Activated T-helper 1 cell treated with anti-CD3 and anti-CD28 coated beads, Interleukin-12 subunit alpha, Interleukin-12 subunit beta, Interleukin-2, Interleukin-4 antibody, amounts not matched to agents 30 ng/mL and 10 ng/mL and 1 ng/mL, durations not matched to agents 14 hours and 24 hours and 36 hours (primary cell): ENCODE measurements around the gene AMZ1. TPM values are rescaled to one million over a fixed set of nuclear protein-coding genes. Genes with fewer than 3 reads are reported as not detected.
"Not testable (repeated sequence)": the region's sequence is repeated elsewhere in the genome, so short reads cannot be mapped to it uniquely, and the experiment has no call there.

ENCODE experiments used
- DNase-seq: peaks from one replicate; pipeline ENCODE4 v3.0.0; 2021; ENCODE audit warnings: low spot score
- H3K27ac Mint-ChIP-seq: one replicate; pipeline ENCODE4 v1.8.0; 2021; ENCODE audit warnings: mild to moderate bottlenecking, mixed read lengths
- H3K27me3 Mint-ChIP-seq: one replicate; pipeline ENCODE4 v1.8.0; 2022; ENCODE audit warnings: mild to moderate bottlenecking, moderate library complexity, mixed read lengths; ENCODE audit not compliant: insufficient read depth
- H3K36me3 Mint-ChIP-seq: one replicate; pipeline ENCODE4 v1.8.0; 2021; ENCODE audit warnings: low read depth, mixed read lengths
- H3K4me1 Mint-ChIP-seq: one replicate; pipeline ENCODE4 v1.8.0; 2021; ENCODE audit warnings: low read depth, mixed read lengths
- H3K4me3 Mint-ChIP-seq: one replicate; pipeline ENCODE4 v1.8.0; 2021; ENCODE audit warnings: mild to moderate bottlenecking, moderate library complexity, mixed read lengths
- H3K9me3 Mint-ChIP-seq: one replicate; pipeline ENCODE4 v1.8.0; 2021; ENCODE audit warnings: mixed read lengths
- intact Hi-C: fragments of 100-400 bp; cut with micrococcal nuclease; formaldehyde crosslinking; loops from one replicate; pipeline ENCODE4 v1.15.1; 2024
- total RNA-seq: library from RNA; stranded (reverse); gene quantifications from 2 replicates; pipeline ENCODE4 v1.2.3, GENCODE V29; 2022

Gene AMZ1
- total RNA-seq, 1 donor from 2014 or later, result 0.05 TPM

- H3K4me1 Mint-ChIP-seq, result no peaks in the 10 kb centered on the region
- H3K9me3 Mint-ChIP-seq, result no peaks in the 10 kb centered on the region
- DNase-seq, result peak; percentile 38
- no peaks in the 10 kb centered on the region for H3K36me3 Mint-ChIP-seq
- intact Hi-C loops, result loop anchor here (1.0 kb wide), 2 partner anchors 204 to 230 kb away; no protein-coding TSS in a partner anchor
- peaks cover 7% of the 10 kb centered on the region for H3K27me3 Mint-ChIP-seq
- no peak overlapping the region for H3K27ac Mint-ChIP-seq
- H3K4me3 Mint-ChIP-seq, result no peak overlapping the region
Observed at GRCh38 chr7:2680792-2681490, 7.1 kb upstream of the AMZ1 start.

DNA sequence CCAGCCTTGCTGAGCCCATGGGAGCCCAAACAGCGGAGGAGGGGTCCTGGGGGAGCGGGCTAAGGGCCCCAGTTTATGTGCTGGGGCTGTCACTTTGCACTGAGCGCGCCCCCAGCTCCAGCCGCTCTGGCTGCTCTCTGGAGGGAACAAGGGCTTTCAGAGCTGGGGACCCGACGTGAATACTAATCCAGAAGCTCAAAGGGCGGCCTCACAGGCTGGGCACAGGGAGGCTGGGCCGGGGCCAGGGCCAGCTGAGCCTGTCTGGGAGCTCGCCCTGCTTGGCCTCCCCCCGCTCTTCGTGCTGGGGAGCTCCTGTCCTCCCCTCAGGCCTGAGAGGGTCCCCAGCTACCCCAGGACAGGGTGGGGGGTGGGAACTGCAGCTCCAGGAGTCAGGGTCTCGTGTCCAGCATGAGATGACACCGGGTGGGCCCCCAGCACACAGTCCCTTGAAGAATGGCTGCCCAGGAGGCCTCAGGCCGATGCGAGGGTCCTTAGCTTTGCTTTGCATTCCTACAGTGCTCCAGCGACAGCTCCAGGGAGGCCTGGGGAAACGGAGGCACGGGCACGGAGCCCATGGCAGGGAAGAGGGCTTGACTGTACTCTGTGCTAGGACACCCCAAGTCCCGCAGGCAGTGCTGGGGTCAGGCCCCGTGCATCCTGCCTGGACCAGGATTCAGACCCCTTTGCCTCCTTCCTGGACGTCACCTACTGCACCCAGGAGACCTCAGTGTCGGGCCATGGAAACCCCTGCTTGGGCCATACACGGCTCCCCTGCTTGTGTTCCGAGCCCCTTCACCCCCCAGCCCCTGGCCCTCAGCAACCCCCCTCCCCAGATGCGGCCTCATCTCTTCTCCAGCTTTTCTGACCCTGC, 5.8 kb upstream of the AMZ1 start:
- no peaks in the 10 kb centered on the region for H3K36me3 Mint-ChIP-seq

GRCh38 chr7:2684501-2684900, 3.5 kb upstream of the AMZ1 start:
- H3K9me3 Mint-ChIP-seq, result no peaks in the 10 kb centered on the region
- DNase-seq, result no peak
- peaks cover 24% of the 10 kb centered on the region for H3K27me3 Mint-ChIP-seq
- no peak overlapping the region for H3K4me3 Mint-ChIP-seq
- intact Hi-C loops, result no loop called here
- no peaks in the 10 kb centered on the region for H3K36me3 Mint-ChIP-seq
- peaks cover 7% of the 10 kb centered on the region for H3K4me1 Mint-ChIP-seq
- no peak overlapping the region for H3K27ac Mint-ChIP-seq

More for the DNA sequence above, 5.8 kb upstream of the AMZ1 start:
- Mint-ChIP-seq H3K27ac (no peak overlapping the region), H3K4me1 (no peaks in the 10 kb centered on the region), H3K4me3 (no peak overlapping the region), H3K27me3 (peaks cover 12% of the 10 kb centered on the region), H3K9me3 (no peaks in the 10 kb centered on the region)
- intact Hi-C loops, result loop anchor here (1.0 kb wide), 2 partner anchors 205 to 231 kb away; no protein-coding TSS in a partner anchor
- DNase-seq, result no peak

DNA sequence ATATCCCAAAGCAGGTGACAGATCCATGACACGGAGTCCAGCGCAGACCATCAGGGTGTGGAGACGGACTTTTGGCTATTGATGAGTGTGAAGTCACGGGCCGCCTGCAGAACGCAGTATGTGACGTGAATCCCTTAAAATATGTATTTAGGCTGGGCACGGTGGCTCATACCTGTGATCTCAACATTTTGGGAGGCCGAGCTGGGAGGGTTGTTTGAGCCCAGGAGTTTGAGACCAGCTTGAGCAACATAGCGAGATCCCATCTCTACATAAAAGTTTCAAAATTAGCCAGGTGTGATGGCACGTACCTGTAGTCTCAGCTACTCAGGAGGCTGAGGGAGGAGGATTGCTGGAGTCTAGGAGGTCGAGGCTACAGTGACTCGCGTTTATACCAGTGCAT, 1.9 kb upstream of the AMZ1 start:
- intact Hi-C loops, result no loop called here
- H3K4me3 Mint-ChIP-seq, result no peak overlapping the region
- no peaks in the 10 kb centered on the region for H3K36me3 Mint-ChIP-seq
- no peak overlapping the region for H3K27ac Mint-ChIP-seq
- H3K9me3 Mint-ChIP-seq, result no peaks in the 10 kb centered on the region
- H3K27me3 Mint-ChIP-seq, result peaks cover 37% of the 10 kb centered on the region
- DNase-seq, result no peak
- peaks cover 14% of the 10 kb centered on the region for H3K4me1 Mint-ChIP-seq

- peaks cover 44% of the 10 kb centered on the region for H3K27me3 Mint-ChIP-seq
- intact Hi-C loops, result no loop called here
Observed at GRCh38 chr7:2687338-2687869, 598 bp upstream of the AMZ1 start.

DNA sequence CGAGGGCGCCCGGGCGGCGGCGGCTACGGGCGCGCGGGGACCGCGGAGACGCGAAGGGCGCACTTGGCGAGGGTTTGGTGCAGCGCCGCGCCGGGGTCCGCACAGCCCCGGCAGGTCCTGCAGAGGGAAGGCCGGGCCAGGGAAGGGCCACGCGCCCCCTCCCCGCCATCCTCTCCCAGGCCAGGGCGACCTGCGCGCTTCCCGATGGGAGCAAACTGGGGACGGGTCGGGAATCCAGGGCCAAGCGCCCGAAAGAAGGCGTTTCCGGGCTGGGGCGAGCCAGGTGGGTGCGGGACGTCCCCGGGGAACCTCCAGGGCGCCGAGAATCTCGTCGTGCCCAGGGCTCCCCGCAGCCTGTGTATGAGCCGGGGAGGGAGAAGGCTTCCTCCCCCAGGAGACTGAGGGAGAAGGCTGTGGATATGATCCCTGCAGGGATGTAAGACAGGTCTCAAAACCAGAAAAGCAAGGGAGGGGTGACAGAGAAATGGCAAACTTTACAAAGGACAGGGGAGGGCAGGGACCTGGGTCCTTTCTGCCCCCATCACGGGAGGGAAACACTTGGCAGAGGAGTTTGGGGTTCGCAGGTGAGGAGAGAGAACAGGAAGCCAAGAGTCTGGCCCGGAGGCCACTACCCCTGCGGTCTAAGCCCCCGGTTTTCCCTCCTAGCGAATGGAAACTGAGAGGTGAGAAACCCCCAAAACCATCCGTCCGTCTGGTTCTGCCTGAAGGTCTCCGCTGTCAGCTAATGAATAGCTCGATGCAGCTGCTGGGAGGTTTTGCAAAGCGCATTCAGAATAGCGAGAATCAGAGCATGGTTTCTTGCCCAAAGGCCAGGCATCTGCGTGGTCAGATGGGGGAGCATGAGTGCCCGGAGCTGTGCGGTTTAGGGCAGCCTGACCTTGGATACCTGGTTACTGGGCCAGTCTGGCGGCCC, 674 bp downstream of the AMZ1 start:
- Mint-ChIP-seq H3K4me1 (peaks cover 14% of the 10 kb centered on the region), H3K27ac (no peak overlapping the region), H3K4me3 (no peak overlapping the region), H3K27me3 (peaks cover 45% of the 10 kb centered on the region), H3K36me3 (no peaks in the 10 kb centered on the region), H3K9me3 (no peaks in the 10 kb centered on the region)
- intact Hi-C loops, result no loop called here
- no peak for DNase-seq

More at GRCh38 chr7:2687338-2687869, 598 bp upstream of the AMZ1 start:
- no peak overlapping the region for H3K27ac Mint-ChIP-seq
- H3K4me3 Mint-ChIP-seq, result no peak overlapping the region
- H3K9me3 Mint-ChIP-seq, result no peaks in the 10 kb centered on the region
- H3K4me1 Mint-ChIP-seq, result peaks cover 14% of the 10 kb centered on the region
- no peaks in the 10 kb centered on the region for H3K36me3 Mint-ChIP-seq
- DNase-seq, result no peak

GRCh38 chr7:2689343-2689847, 1.4 kb downstream of the AMZ1 start:
- intact Hi-C loops, result no loop called here
- DNase-seq, result no peak
- H3K27ac Mint-ChIP-seq, result no peak overlapping the region
- H3K4me1 Mint-ChIP-seq, result peaks cover 14% of the 10 kb centered on the region
- no peaks in the 10 kb centered on the region for H3K36me3 Mint-ChIP-seq
- no peaks in the 10 kb centered on the region for H3K9me3 Mint-ChIP-seq
- H3K27me3 Mint-ChIP-seq, result peaks cover 47% of the 10 kb centered on the region
- no peak overlapping the region for H3K4me3 Mint-ChIP-seq

DNA sequence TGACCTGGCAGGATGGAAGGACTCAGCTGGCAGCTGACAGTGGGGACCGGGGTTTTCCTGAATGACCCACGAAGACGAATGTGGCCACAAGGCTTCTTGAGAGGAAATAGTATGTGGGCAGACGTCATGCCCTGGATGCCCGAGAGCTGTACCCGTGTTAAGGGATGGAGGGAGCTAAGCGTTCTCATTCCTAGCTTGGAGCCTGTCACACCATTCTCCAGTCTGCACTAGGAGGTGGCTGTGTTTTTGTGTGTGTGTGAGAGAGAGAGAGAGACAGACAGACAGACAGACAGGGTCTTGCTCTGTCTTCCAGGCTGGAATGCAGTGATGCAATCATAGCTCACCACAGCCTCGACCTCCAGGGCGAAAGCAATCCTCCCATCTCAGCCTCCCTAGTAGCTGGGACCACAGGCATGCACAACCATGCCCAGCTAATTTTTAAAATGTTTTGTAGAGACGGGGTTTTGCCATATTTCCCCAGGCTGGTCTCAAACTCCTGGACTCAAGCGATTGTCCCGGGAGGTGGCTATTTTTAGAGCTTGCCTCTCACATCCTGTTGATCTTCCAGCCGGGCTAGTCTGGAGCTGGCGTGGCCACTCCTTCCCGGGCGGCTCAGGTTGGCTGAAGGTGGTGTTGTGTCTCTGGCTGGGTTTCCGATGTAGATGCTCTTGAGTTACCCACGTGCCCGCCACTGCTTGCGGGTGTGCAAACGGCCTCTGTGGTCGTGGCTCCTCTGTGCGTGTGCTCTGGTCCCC, 2.1 kb downstream of the AMZ1 start:
- no peaks in the 10 kb centered on the region for H3K9me3 Mint-ChIP-seq
- no peak for DNase-seq
- H3K4me3 Mint-ChIP-seq, result no peak overlapping the region
- no peaks in the 10 kb centered on the region for H3K36me3 Mint-ChIP-seq
- H3K27ac Mint-ChIP-seq, result peak overlapping the region; percentile 52
- intact Hi-C loops, result no loop called here
- H3K4me1 Mint-ChIP-seq, result peaks cover 14% of the 10 kb centered on the region
- peaks cover 46% of the 10 kb centered on the region for H3K27me3 Mint-ChIP-seq

GRCh38 chr7:2691011-2691707, 3.2 kb downstream of the AMZ1 start:
- DNase-seq, result no peak
- intact Hi-C loops, result no loop called here
- H3K27me3 Mint-ChIP-seq, result peaks cover 44% of the 10 kb centered on the region
- H3K27ac Mint-ChIP-seq, result no peak overlapping the region
- H3K4me1 Mint-ChIP-seq, result peaks cover 14% of the 10 kb centered on the region
- H3K9me3 Mint-ChIP-seq, result no peaks in the 10 kb centered on the region
- no peaks in the 10 kb centered on the region for H3K36me3 Mint-ChIP-seq
- no peak overlapping the region for H3K4me3 Mint-ChIP-seq

- Mint-ChIP-seq H3K4me1 (peaks cover 14% of the 10 kb centered on the region), H3K27me3 (peaks cover 42% of the 10 kb centered on the region)
- H3K36me3 Mint-ChIP-seq, H3K4me3 Mint-ChIP-seq, H3K9me3 Mint-ChIP-seq, DNase-seq, intact Hi-C loops, H3K27ac Mint-ChIP-seq: not testable (repeated sequence)
Observed at GRCh38 chr7:2691932-2692439, 4.0 kb downstream of the AMZ1 start.

- Mint-ChIP-seq H3K27me3 (peaks cover 37% of the 10 kb centered on the region), H3K9me3 (no peaks in the 10 kb centered on the region), H3K4me1 (peaks cover 14% of the 10 kb centered on the region), H3K36me3 (no peaks in the 10 kb centered on the region), H3K27ac (no peak overlapping the region), H3K4me3 (no peak overlapping the region)
- DNase-seq, result no peak
- intact Hi-C loops, result no loop called here
Observed at GRCh38 chr7:2692543-2692942, 4.5 kb downstream of the AMZ1 start.
